KMS-11 (cell line): Measurements from ENCODE around the gene CEP104.

Experiments
- H2AFZ ChIP-seq: fragments of 200-600 bp; sonication (generic); 2 replicates; pipeline ENCODE4 v1.6.1; 2016; ENCODE audit warnings: antibody characterized with exemption, mixed run types, low read depth
- H3K27ac ChIP-seq: fragments of 200-600 bp; sonication (generic); 2 replicates; pipeline ENCODE4 v1.6.1; 2016; ENCODE audit warnings: mild to moderate bottlenecking, mixed run types
- H3K27me3 ChIP-seq: fragments of 200-600 bp; sonication (generic); 2 replicates; pipeline ENCODE4 v1.6.1; 2017; ENCODE audit warnings: mild to moderate bottlenecking, low read depth, mixed run types, moderate library complexity; ENCODE audit not compliant: insufficient read depth
- H3K36me3 ChIP-seq: fragments of 200-600 bp; sonication (generic); 2 replicates; pipeline ENCODE4 v1.6.1; 2017; ENCODE audit warnings: mild to moderate bottlenecking, mixed run types; ENCODE audit not compliant: insufficient read depth
- H3K4me1 ChIP-seq: fragments of 200-600 bp; sonication (generic); 2 replicates; pipeline ENCODE4 v1.6.1; 2016; ENCODE audit warnings: mild to moderate bottlenecking, low read depth, mixed run types; ENCODE audit not compliant: poor library complexity, severe bottlenecking
- H3K4me2 ChIP-seq: fragments of 200-600 bp; sonication (generic); 2 replicates; pipeline ENCODE4 v1.7.0; 2016; ENCODE audit warnings: mild to moderate bottlenecking, mixed run types
- H3K4me3 ChIP-seq: fragments of 200-600 bp; sonication (generic); IDR thresholded peaks from 2 replicates; pipeline ENCODE4 v1.6.1; 2017; ENCODE audit warnings: low read depth, low read length, mixed read lengths; ENCODE audit not compliant: insufficient read depth
- H3K79me2 ChIP-seq: fragments of 200-600 bp; sonication (generic); 2 replicates; pipeline ENCODE4 v1.6.1; 2016; ENCODE audit warnings: low read depth, mixed run types; ENCODE audit not compliant: insufficient read depth
- H3K9ac ChIP-seq: fragments of 200-600 bp; sonication (generic); 2 replicates; pipeline ENCODE4 v1.6.1; 2016; ENCODE audit warnings: mild to moderate bottlenecking, mixed run types
- H4K20me1 ChIP-seq: fragments of 200-600 bp; sonication (generic); 2 replicates; pipeline ENCODE4 v1.6.1; 2016; ENCODE audit warnings: mild to moderate bottlenecking, mixed run types; ENCODE audit not compliant: insufficient read depth
- CTCF ChIP-seq: fragments of 200-600 bp; sonication (generic); conservative IDR thresholded peaks from 2 replicates; pipeline ENCODE4 v1.6.1; 2017; ENCODE audit warnings: low read depth, mild to moderate bottlenecking, antibody characterized with exemption, low read length, moderate library complexity, mixed read lengths

Gene CEP104

GRCh38 chr1:3783651-3784474, 73.1 kb downstream of the CEP104 start:
- Histone ChIP-seq H3K27ac (no peak overlapping the region), H3K79me2 (no peaks in the 10 kb centered on the region; the same call in 1 of the 2 replicates), H2AFZ (no peak overlapping the region), H3K4me1 (no peaks in the 10 kb centered on the region), H3K9ac (no peak overlapping the region), H3K36me3 (peaks cover 8% of the 10 kb centered on the region; the same call in 1 of the 2 replicates), H3K4me3 (no peak overlapping the region), H3K27me3 (no peaks in the 10 kb centered on the region), H3K4me2 (no peak overlapping the region), H4K20me1 (no peaks in the 10 kb centered on the region)
- TF ChIP-seq CTCF, result no peak

GRCh38 chr1:3780901-3781300, 76.1 kb downstream of the CEP104 start:
- Histone ChIP-seq H3K9ac (no peak overlapping the region), H3K4me3 (no peak overlapping the region), H3K4me2 (no peak overlapping the region), H3K36me3 (peaks cover 8% of the 10 kb centered on the region; the same call in 1 of the 2 replicates), H3K27ac (no peak overlapping the region), H2AFZ (no peak overlapping the region), H3K79me2 (no peaks in the 10 kb centered on the region), H4K20me1 (no peaks in the 10 kb centered on the region), H3K4me1 (peaks cover 3% of the 10 kb centered on the region), H3K27me3 (no peaks in the 10 kb centered on the region)
- TF ChIP-seq CTCF, result no peak

- H2AFZ ChIP-seq, result no peak overlapping the region
- no peaks in the 10 kb centered on the region for H3K79me2 ChIP-seq
- no peak overlapping the region for H3K4me3 ChIP-seq
- no peaks in the 10 kb centered on the region for H4K20me1 ChIP-seq
- H3K27me3 ChIP-seq, result no peaks in the 10 kb centered on the region
- H3K27ac ChIP-seq, result no peak overlapping the region
- peaks cover 9% of the 10 kb centered on the region for H3K4me1 ChIP-seq
- no peak for TF ChIP-seq CTCF
- peaks cover 8% of the 10 kb centered on the region; the same call in 1 of the 2 replicates for H3K36me3 ChIP-seq
- H3K9ac ChIP-seq, result no peak overlapping the region
- H3K4me2 ChIP-seq, result no peak overlapping the region
These were observed 77.0 kb downstream of the CEP104 start for GRCh38 chr1:3779912-3780416.

GRCh38 chr1:3779265-3779911, 77.6 kb downstream of the CEP104 start:
- Histone ChIP-seq H3K36me3 (peaks cover 8% of the 10 kb centered on the region; the same call in 1 of the 2 replicates), H3K4me2 (no peak overlapping the region), H3K4me1 (peaks cover 9% of the 10 kb centered on the region), H3K27me3 (no peaks in the 10 kb centered on the region), H3K4me3 (no peak overlapping the region), H4K20me1 (no peaks in the 10 kb centered on the region), H2AFZ (no peak overlapping the region), H3K27ac (no peak overlapping the region), H3K9ac (no peak overlapping the region), H3K79me2 (no peaks in the 10 kb centered on the region)
- TF ChIP-seq CTCF, result no peak
